SK-N-MC (cell line): ENCODE results near the gene PYHIN1.

ENCODE experiments used
- EZH2 ChIP-seq: fragments of 200-600 bp; sonication (generic); IDR thresholded peaks from one replicate; pipeline ENCODE4 v1.6.1; 2017; ENCODE audit warnings: antibody characterized with exemption
- POLR2AphosphoS5 ChIP-seq: IDR thresholded peaks from 2 replicates; pipeline ENCODE4 v1.6.1; 2012; ENCODE audit warnings: mild to moderate bottlenecking, low read depth, low read length, borderline replicate concordance

DNA sequence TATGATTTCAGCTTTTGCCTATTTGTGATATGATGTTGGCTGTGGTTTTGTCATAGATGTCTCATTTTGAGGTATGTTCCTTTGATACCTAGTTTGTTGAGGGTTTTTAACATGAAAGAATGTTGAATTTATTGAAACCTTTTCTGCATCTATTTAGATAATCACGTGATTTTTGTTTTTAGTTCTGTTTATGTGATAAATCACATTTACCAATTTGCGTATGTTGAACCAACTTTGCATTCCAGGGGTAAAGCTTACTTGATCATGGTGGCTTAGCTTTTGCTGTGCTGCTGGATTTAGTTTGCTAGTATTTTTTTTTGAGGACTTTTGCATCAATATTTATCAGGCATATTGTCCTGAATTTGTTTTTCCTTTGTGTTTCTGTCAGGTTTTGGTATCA, 51.9 kb downstream of the PYHIN1 start:
- TF ChIP-seq POLR2AphosphoS5 (no peak), EZH2 (no peak)
